Astrocyte (in vitro differentiated cells and primary cell): Measurements from ENCODE around the gene DCAKD.

Experiments used
- EZH2 ChIP-seq: IDR thresholded peaks from 2 replicates; pipeline ENCODE4 v1.6.1; 2012; ENCODE audit warnings: mild to moderate bottlenecking, low read length, inconsistent platforms; ENCODE audit not compliant: insufficient read depth
- TF ChIP-seq, protein P1 (sequence below): IDR thresholded peaks from 2 replicates; pipeline ENCODE4 v1.5.1; 2011; ENCODE audit warnings: low read depth, mild to moderate bottlenecking, inconsistent platforms, low read length, moderate library complexity; ENCODE audit not compliant: insufficient read depth

- TF ChIP-seq, protein P1, sequence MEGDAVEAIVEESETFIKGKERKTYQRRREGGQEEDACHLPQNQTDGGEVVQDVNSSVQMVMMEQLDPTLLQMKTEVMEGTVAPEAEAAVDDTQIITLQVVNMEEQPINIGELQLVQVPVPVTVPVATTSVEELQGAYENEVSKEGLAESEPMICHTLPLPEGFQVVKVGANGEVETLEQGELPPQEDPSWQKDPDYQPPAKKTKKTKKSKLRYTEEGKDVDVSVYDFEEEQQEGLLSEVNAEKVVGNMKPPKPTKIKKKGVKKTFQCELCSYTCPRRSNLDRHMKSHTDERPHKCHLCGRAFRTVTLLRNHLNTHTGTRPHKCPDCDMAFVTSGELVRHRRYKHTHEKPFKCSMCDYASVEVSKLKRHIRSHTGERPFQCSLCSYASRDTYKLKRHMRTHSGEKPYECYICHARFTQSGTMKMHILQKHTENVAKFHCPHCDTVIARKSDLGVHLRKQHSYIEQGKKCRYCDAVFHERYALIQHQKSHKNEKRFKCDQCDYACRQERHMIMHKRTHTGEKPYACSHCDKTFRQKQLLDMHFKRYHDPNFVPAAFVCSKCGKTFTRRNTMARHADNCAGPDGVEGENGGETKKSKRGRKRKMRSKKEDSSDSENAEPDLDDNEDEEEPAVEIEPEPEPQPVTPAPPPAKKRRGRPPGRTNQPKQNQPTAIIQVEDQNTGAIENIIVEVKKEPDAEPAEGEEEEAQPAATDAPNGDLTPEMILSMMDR: no peak
- no peak for TF ChIP-seq EZH2
Observed at GRCh38 chr17:45032174-45032541, 19.3 kb downstream of the DCAKD start.
